ENCODE measurements around the gene ZBTB40.

DNA sequence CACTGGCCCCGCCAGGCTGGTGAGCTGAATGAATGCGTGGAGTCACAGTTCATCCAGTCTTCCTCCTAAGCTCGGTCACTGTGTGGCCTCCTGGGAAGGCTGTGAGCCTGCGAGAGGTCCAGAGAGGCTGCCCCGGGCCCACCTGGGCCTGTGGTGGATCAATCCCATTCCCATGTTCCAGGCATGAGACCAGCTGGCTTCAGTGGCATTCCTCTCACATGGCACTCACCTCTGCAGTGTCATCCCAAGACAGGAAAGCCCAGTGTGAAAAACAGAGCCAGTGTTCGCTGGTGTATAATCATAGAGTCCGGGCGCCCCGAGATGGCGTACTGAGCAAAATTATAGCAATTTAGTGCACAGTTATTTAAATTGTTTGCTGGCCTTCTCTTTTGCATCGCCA is 74.0 kb downstream of the ZBTB40 start:
- TF ChIP-seq, protein P1, sequence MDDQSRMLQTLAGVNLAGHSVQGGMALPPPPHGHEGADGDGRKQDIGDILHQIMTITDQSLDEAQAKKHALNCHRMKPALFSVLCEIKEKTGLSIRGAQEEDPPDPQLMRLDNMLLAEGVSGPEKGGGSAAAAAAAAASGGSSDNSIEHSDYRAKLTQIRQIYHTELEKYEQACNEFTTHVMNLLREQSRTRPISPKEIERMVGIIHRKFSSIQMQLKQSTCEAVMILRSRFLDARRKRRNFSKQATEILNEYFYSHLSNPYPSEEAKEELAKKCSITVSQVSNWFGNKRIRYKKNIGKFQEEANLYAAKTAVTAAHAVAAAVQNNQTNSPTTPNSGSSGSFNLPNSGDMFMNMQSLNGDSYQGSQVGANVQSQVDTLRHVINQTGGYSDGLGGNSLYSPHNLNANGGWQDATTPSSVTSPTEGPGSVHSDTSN (CRISPR knock-in tag; IDR thresholded peaks at IDR 0.05; ENCODE audit: borderline replicate concordance) = no peak
- TF ChIP-seq, protein P2, sequence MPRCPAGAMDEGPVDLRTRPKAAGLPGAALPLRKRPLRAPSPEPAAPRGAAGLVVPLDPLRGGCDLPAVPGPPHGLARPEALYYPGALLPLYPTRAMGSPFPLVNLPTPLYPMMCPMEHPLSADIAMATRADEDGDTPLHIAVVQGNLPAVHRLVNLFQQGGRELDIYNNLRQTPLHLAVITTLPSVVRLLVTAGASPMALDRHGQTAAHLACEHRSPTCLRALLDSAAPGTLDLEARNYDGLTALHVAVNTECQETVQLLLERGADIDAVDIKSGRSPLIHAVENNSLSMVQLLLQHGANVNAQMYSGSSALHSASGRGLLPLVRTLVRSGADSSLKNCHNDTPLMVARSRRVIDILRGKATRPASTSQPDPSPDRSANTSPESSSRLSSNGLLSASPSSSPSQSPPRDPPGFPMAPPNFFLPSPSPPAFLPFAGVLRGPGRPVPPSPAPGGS (CRISPR knock-in tag; IDR thresholded peaks at IDR 0.05) = no peak
- TF ChIP-seq ZNF792 (CRISPR knock-in tag; IDR thresholded peaks at IDR 0.05) (no peak), MYNN (CRISPR knock-in tag; IDR thresholded peaks at IDR 0.05; ENCODE audit: low read depth) (no peak), POLR2AphosphoS5 (IDR thresholded peaks at IDR 0.05; ENCODE audit: low read depth, low read length) (no peak), ASH2L (IDR thresholded peaks at IDR 0.05; ENCODE audit: insufficient read length, low read depth, low read length) (no peak), EP300 (IDR thresholded peaks at IDR 0.05; ENCODE audit: low read depth in 2 of 2, low read length in 2 of 2) (no peak), EP300 (CRISPR knock-in tag; IDR thresholded peaks at IDR 0.05; ENCODE audit: borderline replicate concordance) (no peak), SIN3A (IDR thresholded peaks at IDR 0.05; ENCODE audit: borderline replicate concordance, low read depth, low read length) (no peak), PITX1 (CRISPR knock-in tag; IDR thresholded peaks at IDR 0.05) (no peak)
- TF ChIP-seq, protein P3, sequence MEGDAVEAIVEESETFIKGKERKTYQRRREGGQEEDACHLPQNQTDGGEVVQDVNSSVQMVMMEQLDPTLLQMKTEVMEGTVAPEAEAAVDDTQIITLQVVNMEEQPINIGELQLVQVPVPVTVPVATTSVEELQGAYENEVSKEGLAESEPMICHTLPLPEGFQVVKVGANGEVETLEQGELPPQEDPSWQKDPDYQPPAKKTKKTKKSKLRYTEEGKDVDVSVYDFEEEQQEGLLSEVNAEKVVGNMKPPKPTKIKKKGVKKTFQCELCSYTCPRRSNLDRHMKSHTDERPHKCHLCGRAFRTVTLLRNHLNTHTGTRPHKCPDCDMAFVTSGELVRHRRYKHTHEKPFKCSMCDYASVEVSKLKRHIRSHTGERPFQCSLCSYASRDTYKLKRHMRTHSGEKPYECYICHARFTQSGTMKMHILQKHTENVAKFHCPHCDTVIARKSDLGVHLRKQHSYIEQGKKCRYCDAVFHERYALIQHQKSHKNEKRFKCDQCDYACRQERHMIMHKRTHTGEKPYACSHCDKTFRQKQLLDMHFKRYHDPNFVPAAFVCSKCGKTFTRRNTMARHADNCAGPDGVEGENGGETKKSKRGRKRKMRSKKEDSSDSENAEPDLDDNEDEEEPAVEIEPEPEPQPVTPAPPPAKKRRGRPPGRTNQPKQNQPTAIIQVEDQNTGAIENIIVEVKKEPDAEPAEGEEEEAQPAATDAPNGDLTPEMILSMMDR (CRISPR knock-in tag; IDR thresholded peaks at IDR 0.05) = no peak

Data from HepG2 (cell line).